ENCODE results near the gene AGTRAP.

The AGTRAP gene

GRCh38 chr1:11792106-11792505 is 56.2 kb downstream of the AGTRAP start:
- peak in 3 of 10 donors; percentile 45 to 79 (median 76) for DNase-seq
- intact Hi-C loops (cut with DNase I): no loop called here

GRCh38 chr1:11793819-11794218 is 57.9 kb downstream of the AGTRAP start:
- peak in 3 of 10 donors; percentile 18 to 81 (median 58) for DNase-seq
- intact Hi-C loops (cut with DNase I): no loop called here

- peak in 2 of 10 donors; percentile 32 to 51 for DNase-seq
- intact Hi-C loops (cut with DNase I): no loop called here
Measured at GRCh38 chr1:11794446-11795237, 58.7 kb downstream of the AGTRAP start.

DNA sequence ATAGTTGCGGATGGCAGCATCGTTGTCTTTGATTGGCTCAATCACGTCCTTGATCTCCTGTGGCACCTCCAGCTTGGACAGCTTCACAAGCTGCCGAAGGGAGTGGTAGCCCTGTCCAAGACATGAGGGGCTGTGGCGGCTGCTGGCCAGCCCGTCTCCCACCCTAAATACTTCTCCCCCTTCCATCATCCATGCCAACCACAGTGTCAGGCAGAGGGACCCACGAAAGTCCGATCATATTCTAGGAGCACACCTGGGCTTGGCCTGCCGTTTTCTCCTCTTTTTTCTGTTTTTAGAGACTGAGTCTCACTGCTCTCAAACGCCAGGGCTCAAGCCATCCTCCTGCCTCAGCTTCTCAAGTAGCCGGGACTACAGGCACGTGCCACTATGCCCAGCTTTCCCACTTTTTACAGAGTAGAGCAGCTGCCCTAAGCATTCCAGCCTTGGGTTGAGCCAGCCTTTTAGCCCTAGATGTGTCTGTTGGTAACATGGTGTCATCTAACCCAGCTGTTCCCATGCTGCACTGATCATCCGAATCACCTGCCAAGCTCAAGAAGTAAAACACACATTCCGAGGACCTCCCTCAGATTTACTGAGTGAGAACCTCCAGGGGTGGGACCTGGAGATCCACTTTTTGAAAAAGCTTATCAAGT is 59.4 kb downstream of the AGTRAP start:
- intact Hi-C loops (cut with DNase I): no loop called here
- peak in 1 of 10 donors; percentile 18 for DNase-seq

DNA sequence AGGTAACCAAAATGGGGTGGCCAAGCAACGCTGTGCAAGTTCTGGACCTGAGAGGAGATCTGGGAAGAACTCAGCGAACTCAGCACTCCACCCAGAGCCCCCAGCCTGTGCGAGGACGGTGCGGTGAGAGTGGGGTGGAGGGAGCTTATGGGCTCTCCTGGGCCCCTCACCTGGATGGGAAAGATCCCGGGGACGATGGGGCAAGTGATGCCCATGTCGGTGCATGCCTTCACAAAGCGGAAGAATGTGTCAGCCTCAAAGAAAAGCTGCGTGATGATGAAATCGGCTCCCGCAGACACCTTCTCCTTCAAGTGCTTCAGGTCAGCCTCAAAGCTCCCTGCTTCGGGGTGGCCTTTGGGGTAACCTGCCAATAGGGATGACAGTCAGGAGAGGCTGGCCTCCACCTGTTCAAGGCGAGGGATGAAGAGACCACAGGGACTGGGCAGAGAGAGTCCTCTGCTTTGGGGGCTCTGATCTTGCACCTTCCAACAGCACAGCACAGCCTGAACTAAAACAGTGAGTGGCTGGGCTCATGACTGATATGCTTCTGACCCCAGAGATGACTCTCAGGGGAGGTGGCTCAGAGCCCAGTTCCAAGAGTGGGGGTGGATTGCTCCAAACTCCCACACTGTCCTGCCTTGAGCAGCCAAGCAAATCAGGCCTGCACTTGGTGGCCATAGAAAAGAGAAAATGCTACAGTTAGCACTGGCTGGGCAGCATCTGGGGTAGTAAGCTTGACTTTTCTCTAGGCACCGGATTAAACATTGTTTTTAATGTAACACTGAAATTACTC is 60.3 kb downstream of the AGTRAP start:
- intact Hi-C loops (cut with DNase I): no loop called here
- peak in 2 of 10 donors; percentile 59 to 62 for DNase-seq

- intact Hi-C loops (cut with DNase I): no loop called here
- DNase-seq: peak in 1 of 10 donors; percentile 57
Measured at GRCh38 chr1:11797525-11798216, 61.7 kb downstream of the AGTRAP start.

- intact Hi-C loops (cut with DNase I): no loop called here
- peak in 1 of 10 donors; percentile 10 for DNase-seq
Measured at GRCh38 chr1:11799099-11799498, 63.2 kb downstream of the AGTRAP start.

DNA sequence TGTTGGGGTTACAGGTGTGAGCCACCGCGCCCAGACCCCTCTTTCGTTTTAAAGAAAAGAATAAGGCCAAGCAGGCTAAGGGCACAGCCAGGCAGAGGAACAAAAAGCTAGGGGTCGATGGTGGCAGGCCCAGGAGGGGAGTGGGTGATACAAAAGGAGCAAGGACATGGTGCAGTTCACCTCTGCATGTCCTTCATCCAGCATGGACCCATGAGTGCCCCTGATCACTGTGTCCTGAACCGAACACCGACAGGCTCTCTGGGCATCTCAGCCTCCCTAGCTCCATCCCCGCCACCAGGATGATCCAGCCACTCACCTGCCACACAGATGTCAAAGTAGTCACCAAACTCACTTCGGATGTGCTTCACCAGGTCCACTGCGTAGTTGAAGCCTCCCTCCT is 64.0 kb downstream of the AGTRAP start:
- DNase-seq: peak in 3 of 10 donors; percentile 20 to 70 (median 33)
- intact Hi-C loops (cut with DNase I): loop anchor here (10.0 kb wide), 1 partner anchor 145 kb away; the partner anchor contains the start of genes FBXO2 and FBXO44

GRCh38 chr1:11800391-11800755 is 64.4 kb downstream of the AGTRAP start:
- intact Hi-C loops (cut with DNase I): loop anchor here (10.0 kb wide), 1 partner anchor 146 kb away; the partner anchor contains the start of genes FBXO2 and FBXO44
- DNase-seq: peak in 2 of 10 donors; percentile 32 to 39
